Kidney tubule cell (primary cell): ENCODE data around the gene AKIRIN2.

Experiments
- DNase-seq: peaks from one replicate; pipeline ENCODE4 v3.0.0-alpha.2; 2018; ENCODE audit warnings: low spot score

AKIRIN2 gene

GRCh38 chr6:87701676-87702588, at the start of gene AKIRIN2:
TSS of gene AKIRIN2 (minus strand) at chr6:87702233. CDS start at chr6:87701684, 549 bp downstream.
- DNase-seq = peak; percentile 99

GRCh38 chr6:87747646-87748045, 45.6 kb upstream of the AKIRIN2 start:
- no peak for DNase-seq

GRCh38 chr6:87745966-87746721, 44.1 kb upstream of the AKIRIN2 start:
- DNase-seq = no peak

GRCh38 chr6:87743454-87743853, 41.4 kb upstream of the AKIRIN2 start:
- no peak for DNase-seq

GRCh38 chr6:87742106-87742505, 40.1 kb upstream of the AKIRIN2 start:
- DNase-seq = peak; percentile 28

- no peak for DNase-seq
These were observed 39.1 kb upstream of the AKIRIN2 start for GRCh38 chr6:87741001-87741650.

- DNase-seq = no peak
These were observed 36.7 kb upstream of the AKIRIN2 start for GRCh38 chr6:87738744-87739143.

GRCh38 chr6:87738000-87738399, 36.0 kb upstream of the AKIRIN2 start:
- DNase-seq = no peak

- DNase-seq = no peak
These were observed 34.9 kb upstream of the AKIRIN2 start for GRCh38 chr6:87736809-87737540.

- peak; percentile 96 for DNase-seq
These were observed 30.0 kb upstream of the AKIRIN2 start for GRCh38 chr6:87731818-87732661.

GRCh38 chr6:87731080-87731479, 29.0 kb upstream of the AKIRIN2 start:
- DNase-seq = no peak

- DNase-seq = peak; percentile 39
These were observed 28.1 kb upstream of the AKIRIN2 start for GRCh38 chr6:87729965-87730719.

- no peak for DNase-seq
These were observed 26.7 kb upstream of the AKIRIN2 start for GRCh38 chr6:87728706-87729105.

GRCh38 chr6:87724983-87725811, 23.2 kb upstream of the AKIRIN2 start:
- DNase-seq = no peak

GRCh38 chr6:87723170-87724078, 21.4 kb upstream of the AKIRIN2 start:
- DNase-seq = peak; percentile 99

- no peak for DNase-seq
These were observed 20.6 kb upstream of the AKIRIN2 start for GRCh38 chr6:87722540-87723169.

- DNase-seq = peak; percentile 27
These were observed 19.3 kb upstream of the AKIRIN2 start for GRCh38 chr6:87721311-87721710.
